ENCODE measurements around the gene DSC2.

DNA sequence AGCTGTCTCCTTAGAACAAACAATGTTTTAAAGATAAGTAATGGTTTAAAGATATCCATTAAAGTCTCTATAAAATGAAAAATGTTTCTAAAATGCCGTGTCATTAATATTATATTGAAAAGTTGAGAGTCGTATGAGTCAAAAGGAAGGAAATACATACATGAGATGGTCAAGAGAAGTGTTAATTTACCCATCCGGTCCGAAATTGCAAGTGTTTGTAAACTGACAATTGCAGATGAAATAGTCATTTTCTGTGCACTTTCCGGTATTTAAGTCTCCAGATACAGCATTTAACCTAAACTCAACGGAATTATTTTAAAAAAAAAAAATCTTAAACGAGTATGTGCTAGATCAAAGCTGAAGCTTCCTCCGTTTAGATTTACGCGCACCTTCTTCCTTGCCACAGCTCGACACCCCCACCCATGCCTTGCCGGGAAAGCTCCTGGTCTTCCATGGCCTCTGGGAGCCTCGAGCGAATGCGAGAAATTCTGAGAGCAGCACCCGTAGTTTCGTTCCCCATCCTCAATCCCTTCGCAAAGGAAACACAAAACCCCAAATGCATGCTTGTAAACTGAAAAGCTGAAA, 61.4 kb downstream of the DSC2 start:
- TF ChIP-seq, protein P1, sequence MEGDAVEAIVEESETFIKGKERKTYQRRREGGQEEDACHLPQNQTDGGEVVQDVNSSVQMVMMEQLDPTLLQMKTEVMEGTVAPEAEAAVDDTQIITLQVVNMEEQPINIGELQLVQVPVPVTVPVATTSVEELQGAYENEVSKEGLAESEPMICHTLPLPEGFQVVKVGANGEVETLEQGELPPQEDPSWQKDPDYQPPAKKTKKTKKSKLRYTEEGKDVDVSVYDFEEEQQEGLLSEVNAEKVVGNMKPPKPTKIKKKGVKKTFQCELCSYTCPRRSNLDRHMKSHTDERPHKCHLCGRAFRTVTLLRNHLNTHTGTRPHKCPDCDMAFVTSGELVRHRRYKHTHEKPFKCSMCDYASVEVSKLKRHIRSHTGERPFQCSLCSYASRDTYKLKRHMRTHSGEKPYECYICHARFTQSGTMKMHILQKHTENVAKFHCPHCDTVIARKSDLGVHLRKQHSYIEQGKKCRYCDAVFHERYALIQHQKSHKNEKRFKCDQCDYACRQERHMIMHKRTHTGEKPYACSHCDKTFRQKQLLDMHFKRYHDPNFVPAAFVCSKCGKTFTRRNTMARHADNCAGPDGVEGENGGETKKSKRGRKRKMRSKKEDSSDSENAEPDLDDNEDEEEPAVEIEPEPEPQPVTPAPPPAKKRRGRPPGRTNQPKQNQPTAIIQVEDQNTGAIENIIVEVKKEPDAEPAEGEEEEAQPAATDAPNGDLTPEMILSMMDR (IDR thresholded peaks at IDR 0.05; ENCODE audit: borderline replicate concordance, extremely low read depth, low read length, poor library complexity, severe bottlenecking): no peak
- no peak for TF ChIP-seq EZH2 (IDR thresholded peaks at IDR 0.05; ENCODE audit: borderline replicate concordance, low read depth, low read length, severe bottlenecking)
